GM21528 (cell line): Measurements from ENCODE around the gene CLDN17.

Source experiments
- ATAC-seq: cut with Tn5 transposase; IDR thresholded peaks from one replicate; pipeline ENCODE4 v1.9.1; 2021; ENCODE audit warnings: mild to moderate bottlenecking, moderate library complexity; ENCODE audit not compliant: unreplicated experiment, low FRiP score

CLDN17 gene, protein sequence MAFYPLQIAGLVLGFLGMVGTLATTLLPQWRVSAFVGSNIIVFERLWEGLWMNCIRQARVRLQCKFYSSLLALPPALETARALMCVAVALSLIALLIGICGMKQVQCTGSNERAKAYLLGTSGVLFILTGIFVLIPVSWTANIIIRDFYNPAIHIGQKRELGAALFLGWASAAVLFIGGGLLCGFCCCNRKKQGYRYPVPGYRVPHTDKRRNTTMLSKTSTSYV

DNA sequence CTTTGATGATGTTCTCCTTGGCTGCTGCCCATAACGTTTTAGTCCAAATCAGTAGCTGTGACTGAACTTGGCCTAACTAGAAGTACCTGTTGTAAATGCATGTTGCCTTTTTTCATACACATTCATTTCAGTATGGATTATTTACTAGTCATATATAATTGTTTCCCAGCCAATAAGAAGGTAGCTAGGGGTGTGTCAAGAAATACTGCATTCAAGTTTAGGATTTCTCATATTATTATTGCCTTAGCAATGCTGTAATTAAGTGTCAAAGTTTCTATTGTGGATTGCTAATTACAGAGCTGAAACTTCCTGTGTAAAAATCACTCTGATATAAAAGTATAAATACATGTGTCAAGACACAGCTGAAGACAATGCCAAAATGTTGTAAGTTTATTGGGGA, at the start of gene CLDN17:
TSS of gene CLDN17 (minus strand) at position 101 of the 400 bp plus-strand sequence. CDS start 188 bp downstream, outside the sequence.
- no peak for ATAC-seq

DNA sequence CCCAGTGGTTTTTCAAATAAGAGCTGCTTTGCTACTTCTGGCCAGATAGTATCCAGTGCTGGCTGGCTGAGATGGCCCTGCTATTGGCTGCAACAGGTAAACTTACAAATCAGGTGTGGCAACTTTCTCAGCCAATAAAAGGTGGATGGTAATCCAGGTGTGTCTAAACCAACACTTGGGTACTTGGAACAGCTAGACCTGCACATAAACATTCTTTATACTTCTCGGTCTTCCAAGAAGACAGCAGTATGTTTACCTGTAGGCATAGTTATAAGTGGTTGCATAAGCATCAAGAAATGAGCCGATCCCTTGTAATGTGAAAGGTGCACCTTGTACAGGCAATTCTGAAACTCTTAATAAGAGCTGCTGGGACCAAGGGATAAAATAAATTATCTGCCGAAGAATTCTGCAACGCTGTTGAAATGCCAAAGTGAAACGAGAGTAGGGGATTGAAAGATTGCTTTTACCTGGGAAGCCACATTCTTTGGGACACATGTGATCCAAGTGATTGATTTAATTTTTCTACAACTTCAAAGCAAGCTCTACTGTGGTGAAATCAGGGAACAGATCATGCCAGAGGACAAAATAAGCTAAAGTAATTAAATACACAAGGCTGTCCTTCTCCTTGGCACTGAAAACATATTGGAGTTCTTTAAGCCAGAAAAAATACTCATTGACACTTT, 49.6 kb upstream of the CLDN17 start, which contains the start of gene CLDN8:
TSS of gene CLDN8 (minus strand) at position 57 of the 683 bp plus-strand sequence. CDS start 172 bp downstream, outside the sequence.
- no peak for ATAC-seq

DNA sequence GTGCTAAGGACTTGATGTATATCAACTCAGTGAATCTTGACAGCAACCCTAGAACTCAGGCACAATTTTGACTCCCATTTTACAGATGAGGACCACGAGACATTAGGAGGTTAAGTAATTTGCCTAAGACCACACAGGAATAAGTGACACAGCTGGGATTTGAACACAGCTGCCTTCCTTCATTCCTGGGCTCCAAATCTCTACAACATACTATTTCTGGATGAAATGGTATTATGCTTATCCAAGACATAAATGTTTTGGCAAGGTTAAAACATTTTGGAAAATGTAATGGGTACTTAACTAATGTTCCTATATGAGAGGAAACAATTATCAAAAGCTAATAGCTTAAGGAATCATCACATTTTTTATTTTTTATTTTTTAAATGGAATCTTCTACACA, 44.5 kb upstream of the CLDN17 start:
- ATAC-seq, result no peak

DNA sequence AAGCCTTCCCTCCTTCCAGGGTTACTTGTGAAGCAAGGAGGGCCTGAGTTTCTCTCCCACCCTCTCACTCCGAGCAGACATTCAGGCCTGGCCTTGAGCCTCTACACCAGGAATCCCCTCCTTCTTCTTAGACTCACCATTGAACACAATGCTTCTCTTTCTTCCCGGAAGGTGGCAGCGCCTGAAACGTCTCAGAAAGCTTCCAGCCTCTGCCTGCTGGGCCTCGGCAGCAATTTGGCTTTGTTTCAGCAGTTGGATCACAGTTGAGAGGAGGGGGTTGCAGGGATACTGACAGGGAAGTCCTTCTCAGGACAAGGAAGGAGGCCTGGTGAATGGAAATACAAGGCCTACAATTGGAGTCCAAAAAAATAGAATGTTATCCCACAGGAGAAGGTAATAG, 43.0 kb upstream of the CLDN17 start:
- no peak for ATAC-seq

DNA sequence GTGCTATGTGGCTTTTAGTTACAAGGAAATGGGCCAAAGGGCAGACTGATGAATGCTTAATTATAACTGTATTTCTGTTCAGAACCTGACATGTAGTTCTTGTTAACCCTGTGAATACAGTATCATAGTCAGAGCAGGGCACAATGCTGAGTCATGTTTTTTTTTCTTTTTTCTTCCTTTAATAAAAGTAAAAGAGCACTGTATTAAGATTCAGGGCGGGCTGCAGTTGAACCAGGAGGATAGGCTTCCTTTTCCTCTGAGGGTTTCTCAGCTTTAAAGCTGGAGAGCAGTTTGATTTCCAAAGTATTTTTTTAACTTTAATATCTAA, 40.6 kb upstream of the CLDN17 start:
- no peak for ATAC-seq

DNA sequence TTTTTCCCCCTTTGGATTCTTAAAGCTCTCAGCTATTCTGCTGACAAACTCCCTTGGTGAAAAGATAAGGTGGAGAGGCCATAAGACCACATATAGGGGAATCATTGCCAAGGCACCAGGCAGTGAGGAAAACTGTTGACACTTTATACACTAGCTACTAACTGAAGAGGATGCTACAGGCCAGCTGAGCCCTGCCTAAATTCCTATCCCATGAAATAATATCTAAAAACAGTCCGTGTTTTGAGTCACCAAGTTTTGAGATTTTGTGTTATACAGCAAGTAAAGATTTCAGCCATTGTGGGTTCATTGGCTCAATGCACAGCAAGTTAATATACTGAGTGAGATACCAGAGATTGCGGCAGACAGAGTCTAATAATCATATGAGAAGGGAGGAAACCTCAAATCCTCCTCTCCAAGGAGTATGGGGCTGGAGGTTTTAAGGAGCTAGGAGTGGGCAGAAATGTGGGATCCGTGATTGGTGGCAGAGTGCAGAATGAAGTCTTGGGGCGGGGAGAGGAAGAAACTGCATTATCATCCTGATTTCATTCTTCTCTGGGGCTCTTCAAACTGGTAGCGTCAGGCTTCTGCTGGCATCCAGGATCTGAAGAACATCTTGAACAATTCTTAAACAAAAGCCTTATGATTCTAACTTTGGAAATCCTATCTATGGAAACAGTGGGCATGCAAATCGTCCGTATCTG, 40.1 kb upstream of the CLDN17 start:
- ATAC-seq, result no peak

DNA sequence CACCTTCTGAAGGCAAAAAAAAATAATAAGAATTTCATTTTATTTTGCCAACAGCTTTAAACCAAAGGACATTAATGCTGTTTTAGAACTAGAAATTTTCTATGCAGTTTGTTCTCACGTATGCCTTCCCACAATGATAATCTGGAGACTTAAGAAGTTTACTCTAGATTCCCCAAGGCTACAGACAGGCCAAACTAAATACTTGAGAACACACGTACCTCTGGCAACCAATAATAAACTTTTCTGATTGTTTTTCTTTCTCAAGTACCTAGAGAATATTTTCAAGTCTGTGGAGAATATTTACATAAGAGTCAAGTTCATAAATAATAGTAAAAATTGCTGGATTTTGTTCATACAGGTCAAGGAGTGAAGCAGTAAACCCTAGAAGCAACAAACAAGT, 33.4 kb upstream of the CLDN17 start:
- ATAC-seq, result no peak

DNA sequence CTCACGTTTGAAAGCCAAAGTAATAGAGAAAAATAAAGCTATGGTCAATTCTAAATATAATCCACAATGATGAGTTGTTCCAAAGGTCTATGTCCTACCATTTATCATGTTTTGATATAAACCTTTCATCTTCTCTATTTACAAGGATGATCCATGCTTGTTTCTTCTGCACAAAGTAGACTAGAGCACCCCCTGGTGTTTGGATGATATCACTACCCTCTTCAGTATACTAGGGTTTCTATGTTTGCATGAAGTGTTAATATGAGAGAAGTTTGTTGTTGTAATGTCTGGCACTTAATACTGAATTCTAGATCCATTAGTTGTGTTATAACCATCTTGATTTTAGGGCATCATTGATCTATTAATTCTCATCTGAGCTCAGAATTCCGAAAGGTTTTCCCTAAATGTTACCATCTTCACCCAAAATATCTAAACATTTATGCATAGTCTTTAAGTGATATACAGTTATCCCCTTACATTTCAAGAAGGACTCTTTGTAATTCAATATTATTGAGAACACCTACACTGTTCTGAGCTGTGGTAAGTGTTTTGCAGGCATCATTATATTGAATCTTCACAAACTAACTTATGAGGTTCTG, 28.2 kb upstream of the CLDN17 start:
- ATAC-seq, result no peak

DNA sequence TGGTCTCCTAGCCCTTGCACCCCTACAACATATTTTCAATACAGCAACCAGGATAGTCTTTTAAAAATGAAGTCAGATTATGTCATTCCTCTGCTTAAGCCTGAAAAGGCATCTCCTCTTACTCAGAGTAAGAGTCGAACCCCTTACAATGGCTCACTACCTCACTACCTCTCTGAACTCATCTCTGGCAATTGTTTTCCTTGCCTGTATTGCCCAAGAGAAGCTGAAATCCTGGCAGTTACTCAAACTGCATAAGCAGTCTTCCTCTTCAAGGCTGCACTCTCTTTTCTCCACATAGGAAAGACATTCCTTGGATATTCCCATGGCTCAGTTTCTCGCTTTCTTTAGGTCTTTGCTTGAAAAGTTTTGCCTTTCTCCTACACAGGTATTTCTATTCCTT, 26.6 kb upstream of the CLDN17 start:
- ATAC-seq, result no peak

DNA sequence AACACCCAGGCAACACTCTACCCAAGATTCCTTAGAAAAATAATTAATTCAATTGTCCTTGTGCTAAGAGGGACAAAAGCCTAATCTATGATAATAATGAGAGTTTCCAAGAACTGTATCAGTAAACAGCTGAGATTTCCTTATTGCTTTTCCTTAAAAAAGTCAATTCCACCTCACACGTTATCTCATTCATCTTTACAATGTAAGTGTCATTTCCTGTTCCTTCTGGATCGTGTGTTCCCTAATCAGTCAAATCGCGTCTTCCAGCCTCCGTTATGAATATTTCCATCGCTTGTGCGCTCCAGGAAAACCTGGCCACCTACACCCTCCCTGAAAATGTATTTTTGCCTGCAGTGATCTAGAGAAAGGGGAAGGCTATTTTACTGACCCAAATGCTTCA, 23.9 kb upstream of the CLDN17 start:
- no peak for ATAC-seq

DNA sequence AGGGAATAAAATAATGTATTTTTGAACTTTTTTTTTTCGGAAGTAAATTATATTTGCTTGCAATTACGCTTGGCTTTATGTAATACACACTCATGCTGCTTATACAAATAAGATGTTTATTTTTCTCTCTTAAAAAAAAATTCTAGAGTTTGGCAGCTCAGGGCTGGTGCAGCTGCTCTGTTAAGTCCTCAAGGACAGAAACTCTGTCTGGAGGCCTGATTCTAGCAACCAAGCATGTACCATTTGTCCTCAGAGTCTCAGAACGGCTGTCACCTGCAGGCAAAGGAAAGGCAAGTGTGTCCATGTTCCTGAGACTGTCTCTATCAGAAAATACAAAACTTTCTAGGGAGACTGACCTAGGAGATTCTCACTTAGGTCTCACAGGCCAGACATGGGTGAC, 23.2 kb upstream of the CLDN17 start:
- no peak for ATAC-seq

DNA sequence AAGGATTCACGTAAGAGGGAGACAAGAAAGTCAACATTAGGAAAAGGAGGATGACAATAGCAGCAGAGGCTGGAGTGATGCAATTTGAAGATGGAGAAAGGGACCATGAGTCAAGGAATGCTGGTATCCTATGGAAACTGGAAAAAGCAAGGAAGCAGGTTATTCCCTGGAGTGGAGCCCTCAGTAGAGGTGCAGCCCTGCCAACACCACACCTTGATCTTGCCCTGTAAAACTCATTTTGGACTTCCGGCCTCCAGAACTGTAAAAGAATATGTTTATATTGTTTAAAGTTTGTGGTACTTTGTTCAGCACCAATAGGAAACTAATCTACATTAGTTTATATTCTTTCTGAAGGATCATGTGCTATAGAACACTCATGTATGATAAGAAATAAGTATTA, 19.6 kb upstream of the CLDN17 start:
- ATAC-seq, result no peak

DNA sequence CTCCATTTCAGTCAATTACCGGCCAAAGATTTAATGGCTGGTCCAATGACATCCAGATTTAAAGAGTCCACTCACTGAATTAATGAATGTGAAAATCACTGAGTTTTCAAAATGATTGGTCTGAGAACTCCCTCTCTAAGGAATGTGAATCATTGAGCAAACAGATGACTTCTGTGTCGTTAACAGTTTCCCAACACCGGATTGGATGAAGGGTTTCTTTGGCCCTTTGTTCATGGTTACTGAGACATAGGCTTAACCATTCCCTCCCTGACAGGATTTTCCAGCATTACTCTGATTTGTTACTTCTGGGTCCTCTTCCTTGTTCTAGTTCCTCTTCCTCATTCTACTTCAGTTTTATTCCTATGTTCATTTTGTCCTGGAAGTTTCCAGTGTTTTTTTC, 1.5 kb upstream of the CLDN17 start:
- ATAC-seq, result no peak

DNA sequence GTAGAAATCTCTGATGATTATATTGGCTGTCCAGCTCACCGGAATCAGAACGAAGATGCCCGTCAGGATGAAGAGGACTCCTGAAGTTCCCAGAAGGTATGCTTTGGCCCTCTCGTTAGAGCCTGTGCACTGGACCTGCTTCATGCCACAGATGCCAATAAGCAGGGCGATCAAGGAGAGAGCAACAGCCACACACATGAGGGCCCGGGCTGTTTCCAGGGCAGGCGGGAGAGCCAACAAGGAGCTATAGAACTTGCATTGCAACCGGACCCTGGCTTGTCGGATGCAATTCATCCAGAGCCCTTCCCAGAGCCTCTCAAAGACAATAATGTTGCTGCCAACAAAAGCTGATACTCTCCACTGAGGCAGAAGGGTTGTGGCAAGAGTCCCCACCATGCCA, 434 bp downstream of the CLDN17 start:
- ATAC-seq, result no peak

DNA sequence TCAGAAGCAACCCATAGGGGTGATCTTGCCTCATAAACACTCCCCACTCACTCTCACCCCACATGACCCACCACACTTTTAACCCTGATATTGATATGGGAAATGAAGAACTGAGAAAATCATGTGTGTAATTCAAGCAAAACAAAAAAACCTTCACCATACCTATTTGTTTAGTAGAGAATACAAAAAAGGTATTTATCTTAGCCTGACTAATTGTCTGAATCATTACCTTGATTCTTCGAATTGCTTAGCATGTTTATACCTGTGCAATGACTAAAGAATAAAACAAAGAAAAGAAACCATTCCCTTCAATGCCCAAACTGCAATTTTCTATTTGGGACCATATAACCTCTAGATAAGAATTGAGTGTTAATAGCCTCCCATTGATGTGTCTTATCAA, 1.8 kb downstream of the CLDN17 start:
- ATAC-seq, result no peak

DNA sequence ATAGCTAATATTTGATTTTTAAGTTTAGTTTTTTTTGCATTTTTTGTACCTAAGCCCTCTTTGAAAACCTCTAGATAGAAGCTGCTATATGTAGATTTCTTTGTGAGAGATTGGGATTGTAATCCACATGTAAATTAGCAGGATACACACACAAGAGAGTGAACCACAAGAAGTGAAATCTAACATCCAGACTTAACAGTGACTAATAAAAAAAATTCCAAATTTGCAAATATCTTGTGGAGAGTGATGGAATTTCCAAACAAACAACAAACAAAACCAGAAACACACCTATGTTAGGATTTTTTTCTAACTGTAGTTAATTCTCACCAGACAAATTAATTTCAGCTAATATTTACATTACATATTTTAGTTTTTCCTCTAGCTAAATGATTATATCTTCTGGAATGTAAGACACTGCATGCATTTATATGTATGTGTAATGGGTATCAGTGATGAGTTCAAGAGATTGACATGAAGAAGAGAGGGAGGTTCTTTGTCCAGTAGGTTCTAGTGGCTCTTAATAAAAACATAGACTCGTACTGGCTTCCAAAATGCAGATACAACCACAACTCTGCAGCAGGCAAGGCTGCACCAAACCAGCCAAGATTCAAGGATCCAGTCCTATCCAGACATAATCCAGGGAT, 12.8 kb downstream of the CLDN17 start:
- ATAC-seq, result no peak

DNA sequence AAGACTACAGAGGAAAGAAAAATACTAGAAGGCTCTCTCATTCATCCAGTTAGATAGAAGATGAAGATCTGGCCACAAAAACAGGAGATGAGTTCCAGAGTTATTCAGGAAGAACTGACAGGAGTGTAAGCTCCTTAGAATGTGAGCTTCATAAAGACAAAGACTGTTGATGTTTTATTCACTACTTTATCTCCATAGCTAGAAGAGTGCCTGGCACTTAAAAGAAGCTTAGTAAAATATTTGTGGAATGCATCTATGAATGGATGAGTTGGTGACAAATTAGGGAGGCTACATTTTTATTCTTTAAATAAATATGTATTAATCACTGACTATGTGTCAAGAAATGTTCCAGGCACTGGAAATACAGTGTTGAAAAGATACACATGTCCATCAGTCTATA, 13.8 kb downstream of the CLDN17 start:
- no peak for ATAC-seq

DNA sequence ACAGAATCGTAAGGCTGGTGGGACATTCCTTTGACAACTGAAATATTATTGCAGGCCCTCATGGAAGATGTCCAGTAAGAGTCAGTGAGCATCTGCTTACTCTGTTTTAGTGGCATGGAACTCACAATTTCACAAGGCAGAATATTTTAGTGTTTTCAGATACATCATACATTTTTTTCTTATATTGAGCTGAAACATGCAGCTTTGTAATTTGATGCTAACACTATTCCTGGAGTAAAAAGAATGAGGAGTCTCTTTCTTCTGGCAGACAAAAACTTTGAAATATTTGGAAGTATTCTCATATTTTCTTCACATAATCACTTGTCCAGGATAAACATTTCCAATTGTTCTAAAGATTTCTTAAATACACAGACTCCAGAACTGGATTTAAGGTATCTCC, 17.7 kb downstream of the CLDN17 start:
- no peak for ATAC-seq

DNA sequence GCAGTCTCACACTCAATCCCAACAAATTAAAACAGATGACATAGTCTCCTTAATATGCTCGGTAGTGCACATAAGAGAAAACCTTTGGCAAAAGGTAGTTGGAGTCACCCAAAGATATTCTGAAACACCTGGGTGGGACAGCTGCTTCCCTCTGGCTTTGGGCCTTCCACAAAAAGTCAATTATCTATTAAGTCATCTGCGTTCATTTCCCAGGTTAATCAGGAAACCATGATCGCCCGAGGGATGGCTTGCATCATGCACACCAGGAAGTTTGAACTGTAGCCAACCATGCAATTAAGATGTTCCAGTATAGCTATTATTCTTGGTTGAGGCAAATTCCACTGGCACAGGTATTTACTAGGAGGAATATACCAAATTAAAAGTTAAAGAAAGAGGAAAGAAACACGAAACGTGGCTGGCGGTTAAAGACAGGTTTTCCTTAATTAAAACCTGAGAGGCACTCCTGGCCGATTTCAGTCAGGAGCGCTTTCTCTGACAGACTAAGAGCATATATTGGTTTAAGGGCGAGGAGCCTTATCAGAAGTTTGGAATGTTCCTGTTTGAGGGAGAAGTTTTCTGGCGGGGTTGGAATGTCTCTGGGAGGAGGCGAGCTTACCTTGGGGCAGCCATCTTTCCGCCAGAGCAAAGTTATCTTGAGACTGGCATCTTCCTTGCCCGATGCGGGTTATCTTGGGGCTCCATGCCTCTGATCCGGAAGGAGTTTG, 19.9 kb downstream of the CLDN17 start:
- ATAC-seq, result no peak

DNA sequence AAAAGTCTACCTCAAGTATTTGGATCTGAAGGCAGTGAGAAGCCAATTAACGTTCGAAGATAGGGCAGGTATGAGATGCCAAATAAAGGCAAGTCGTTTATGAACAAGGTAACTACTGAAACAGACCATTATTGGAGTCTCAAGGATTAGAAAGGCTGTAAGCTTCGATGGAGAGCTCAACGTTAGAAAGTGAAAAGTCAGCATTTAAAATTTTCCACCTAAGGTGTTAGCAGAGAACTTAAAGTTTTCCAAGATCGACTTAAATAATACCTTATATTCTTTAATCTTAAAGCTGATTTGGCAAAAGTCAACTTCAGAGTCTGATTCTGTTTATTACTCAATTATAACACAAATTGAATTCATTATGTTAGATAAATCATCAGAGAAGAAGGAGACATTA, 28.1 kb downstream of the CLDN17 start:
- ATAC-seq, result no peak
